Glutamatergic neuron (in vitro differentiated cells): Measurements from ENCODE around the gene ZNF687. TPM values are rescaled to one million over a fixed set of nuclear protein-coding genes. Genes with fewer than 3 reads are reported as not detected.

Experiments
- DNase-seq: peaks from one replicate; pipeline ENCODE4 v3.0.0; 2022
- H3K27ac Mint-ChIP-seq: one replicate; pipeline ENCODE4 v1.8.0; 2020; ENCODE audit warnings: mild to moderate bottlenecking, mixed read lengths, inconsistent platforms; ENCODE audit not compliant: unreplicated experiment
- H3K27me3 Mint-ChIP-seq: one replicate; pipeline ENCODE4 v1.8.0; 2020; ENCODE audit warnings: mild to moderate bottlenecking, moderate library complexity, mixed read lengths, inconsistent platforms; ENCODE audit not compliant: unreplicated experiment
- H3K36me3 Mint-ChIP-seq: one replicate; pipeline ENCODE4 v1.8.0; 2020; ENCODE audit warnings: mild to moderate bottlenecking, mixed read lengths, inconsistent platforms; ENCODE audit not compliant: unreplicated experiment
- H3K4me1 Mint-ChIP-seq: one replicate; pipeline ENCODE4 v1.8.0; 2020; ENCODE audit warnings: mild to moderate bottlenecking, low read depth, mixed read lengths, inconsistent platforms; ENCODE audit not compliant: unreplicated experiment
- H3K4me3 Mint-ChIP-seq: one replicate; pipeline ENCODE4 v1.8.0; 2020; ENCODE audit warnings: mild to moderate bottlenecking, mixed read lengths, inconsistent platforms; ENCODE audit not compliant: unreplicated experiment
- H3K9me3 Mint-ChIP-seq: one replicate; pipeline ENCODE4 v1.8.0; 2020; ENCODE audit warnings: mild to moderate bottlenecking, moderate library complexity, mixed read lengths, inconsistent platforms; ENCODE audit not compliant: unreplicated experiment
- CTCF ChIP-seq: fragments of 200-600 bp; sonication (generic); IDR thresholded peaks from one replicate; pipeline ENCODE4 v1.5.0; 2021; ENCODE audit not compliant: partially characterized antibody, unreplicated experiment
- total RNA-seq: library from RNA; stranded (reverse); fragmentation: NEBNext Ultra II Directional; extraction: Animal tissue kit (Norgen Biotek cat#: 25700); gene quantifications from one replicate; pipeline ENCODE4 v1.2.1, GENCODE V29; 2021; ENCODE audit not compliant: unreplicated experiment

The ZNF687 gene
- total RNA-seq, 1 donor from 2014 or later, result 34.4 TPM

- H3K4me1 Mint-ChIP-seq, result peaks cover 13% of the 10 kb centered on the region
- peaks cover 5% of the 10 kb centered on the region for H3K27me3 Mint-ChIP-seq
- no peak overlapping the region for H3K4me3 Mint-ChIP-seq
- peaks cover 6% of the 10 kb centered on the region for H3K36me3 Mint-ChIP-seq
- H3K9me3 Mint-ChIP-seq, result no peaks in the 10 kb centered on the region
- DNase-seq, result no peak
- TF ChIP-seq CTCF, result no peak
- H3K27ac Mint-ChIP-seq, result no peak overlapping the region
Observed at GRCh38 chr1:151318975-151319374, 36.9 kb downstream of the ZNF687 start.

DNA sequence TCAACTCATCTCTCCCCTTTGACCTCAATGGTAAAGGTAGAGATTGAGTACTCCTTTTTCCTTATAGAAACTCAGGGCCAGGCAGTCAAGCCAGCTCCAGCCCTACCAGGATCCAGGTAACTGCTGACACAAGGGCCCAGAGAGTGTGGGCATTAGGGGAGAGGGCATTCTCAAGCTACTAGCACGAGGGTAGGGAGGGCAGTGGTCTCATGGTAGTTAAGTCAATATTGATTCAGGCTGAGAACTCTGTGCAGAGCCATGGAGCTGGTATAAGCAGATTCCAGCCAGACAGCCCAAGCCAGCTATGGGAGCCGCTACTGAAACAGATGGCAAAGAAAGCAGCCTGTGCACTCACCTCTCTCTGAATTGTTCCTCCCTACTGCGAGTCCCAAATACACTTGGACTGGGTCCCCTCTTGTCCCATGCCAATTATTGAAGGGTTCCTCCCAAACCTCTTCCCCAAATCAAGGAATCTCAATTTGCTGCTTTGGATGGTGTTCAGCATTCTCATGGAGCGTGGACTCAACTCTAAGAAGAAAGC, 42.4 kb downstream of the ZNF687 start:
- H3K4me1 Mint-ChIP-seq, result peaks cover 32% of the 10 kb centered on the region
- H3K27ac Mint-ChIP-seq, result no peak overlapping the region
- peaks cover 5% of the 10 kb centered on the region for H3K9me3 Mint-ChIP-seq
- peaks cover 13% of the 10 kb centered on the region for H3K27me3 Mint-ChIP-seq
- TF ChIP-seq CTCF, result no peak
- DNase-seq, result no peak
- H3K36me3 Mint-ChIP-seq, result no peaks in the 10 kb centered on the region
- H3K4me3 Mint-ChIP-seq, result no peak overlapping the region

GRCh38 chr1:151325231-151325630, 43.1 kb downstream of the ZNF687 start:
- no peak overlapping the region for H3K27ac Mint-ChIP-seq

GRCh38 chr1:151325646-151326429, 43.7 kb downstream of the ZNF687 start:
- DNase-seq, result no peak
- peaks cover 13% of the 10 kb centered on the region for H3K27me3 Mint-ChIP-seq
- peaks cover 30% of the 10 kb centered on the region for H3K4me1 Mint-ChIP-seq
- H3K36me3 Mint-ChIP-seq, result no peaks in the 10 kb centered on the region
- no peak for TF ChIP-seq CTCF
- H3K4me3 Mint-ChIP-seq, result peak overlapping the region; percentile 99
- peaks cover 5% of the 10 kb centered on the region for H3K9me3 Mint-ChIP-seq
- peak overlapping the region; percentile 96 for H3K27ac Mint-ChIP-seq

More at GRCh38 chr1:151325231-151325630, 43.1 kb downstream of the ZNF687 start:
- peaks cover 13% of the 10 kb centered on the region for H3K27me3 Mint-ChIP-seq
- DNase-seq, result no peak
- H3K36me3 Mint-ChIP-seq, result no peaks in the 10 kb centered on the region
- H3K4me1 Mint-ChIP-seq, result peaks cover 32% of the 10 kb centered on the region
- no peak for TF ChIP-seq CTCF
- H3K4me3 Mint-ChIP-seq, result peak overlapping the region; percentile 20
- H3K9me3 Mint-ChIP-seq, result peaks cover 5% of the 10 kb centered on the region

DNA sequence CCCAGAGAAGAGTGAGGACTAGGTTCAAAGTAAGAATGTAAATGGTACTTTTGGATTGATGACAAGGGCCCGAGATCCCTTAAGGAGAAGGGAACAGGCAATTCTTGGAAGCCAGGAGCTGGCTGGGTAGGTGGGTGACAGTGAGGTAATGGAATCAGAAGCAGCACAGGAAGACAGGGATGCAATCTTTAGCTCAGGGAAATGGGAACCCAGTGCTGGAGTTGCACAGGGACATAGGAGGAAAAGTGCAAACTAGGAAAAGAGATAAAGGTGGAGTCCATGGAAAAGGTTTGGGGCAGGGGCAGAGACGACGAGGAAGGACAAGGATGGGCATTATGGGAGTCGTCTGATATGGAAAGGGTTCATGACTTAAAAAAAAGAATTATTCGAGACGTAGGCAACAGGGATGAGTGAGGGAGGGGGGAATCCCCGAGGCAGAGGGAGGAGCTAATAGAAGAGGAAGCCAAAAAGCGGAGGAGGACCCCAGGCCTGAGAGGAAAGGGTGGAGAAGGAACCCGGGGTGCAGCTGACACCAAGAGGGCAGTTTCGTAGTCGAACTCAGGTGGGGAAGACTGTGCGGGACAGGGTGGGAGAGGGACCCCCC, 44.6 kb downstream of the ZNF687 start:
- H3K9me3 Mint-ChIP-seq, result peaks cover 5% of the 10 kb centered on the region
- H3K4me3 Mint-ChIP-seq, result peak overlapping the region; percentile 99
- peak overlapping the region; percentile 96 for H3K27ac Mint-ChIP-seq
- TF ChIP-seq CTCF, result no peak
- H3K36me3 Mint-ChIP-seq, result no peaks in the 10 kb centered on the region
- peaks cover 30% of the 10 kb centered on the region for H3K4me1 Mint-ChIP-seq
- H3K27me3 Mint-ChIP-seq, result peaks cover 13% of the 10 kb centered on the region
- peak; percentile 26 for DNase-seq
